ENCODE data around the gene OR6S1.
"Not testable (repeated sequence)": the region's sequence is repeated elsewhere in the genome, so short reads cannot be mapped to it uniquely, and the experiment has no call there.

Gene OR6S1

GRCh38 chr14:20610002-20610765, 31.3 kb downstream of the OR6S1 start:
- peak; percentile 61 for DNase-seq (ENCODE audit: low read depth)

- peak; percentile 85 for DNase-seq (ENCODE audit: low read depth)
Measured at GRCh38 chr14:20609215-20610001, 32.1 kb downstream of the OR6S1 start.

GRCh38 chr14:20608383-20609110, 32.9 kb downstream of the OR6S1 start:
- no peak for DNase-seq (ENCODE audit: low read depth)

GRCh38 chr14:20607617-20608016, 33.9 kb downstream of the OR6S1 start:
- DNase-seq (ENCODE audit: low read depth) = no peak

- no peak for DNase-seq (ENCODE audit: low read depth)
Measured at GRCh38 chr14:20606902-20607242, 34.6 kb downstream of the OR6S1 start.

- no peak for DNase-seq (ENCODE audit: low read depth)
Measured at GRCh38 chr14:20606190-20606901, 35.1 kb downstream of the OR6S1 start.

GRCh38 chr14:20603813-20604690, 37.4 kb downstream of the OR6S1 start:
- DNase-seq (ENCODE audit: low read depth) = no peak

GRCh38 chr14:20602583-20602982, 38.9 kb downstream of the OR6S1 start:
- DNase-seq (ENCODE audit: low read depth) = no peak

- no peak for DNase-seq (ENCODE audit: low read depth)
Measured at GRCh38 chr14:20601522-20601921, 40.0 kb downstream of the OR6S1 start.

- no peak for DNase-seq (ENCODE audit: low read depth)
Measured at GRCh38 chr14:20597108-20597507, 44.4 kb downstream of the OR6S1 start.

GRCh38 chr14:20595726-20596125, 45.8 kb downstream of the OR6S1 start:
- not testable (repeated sequence) for DNase-seq (ENCODE audit: low read depth)

GRCh38 chr14:20592574-20592973, 48.9 kb downstream of the OR6S1 start:
- no peak for DNase-seq (ENCODE audit: low read depth)

GRCh38 chr14:20591235-20591634, 50.3 kb downstream of the OR6S1 start, which contains the start of gene RNASE12:
TSS of gene RNASE12 (minus strand) at chr14:20591376. CDS start at chr14:20590723, 653 bp downstream.
- no peak for DNase-seq (ENCODE audit: low read depth)
